Endothelial cell of umbilical vein (primary cell): ENCODE data around the gene ABTB2.

Experiments used
- CTCF ChIP-seq, 2 donors: IDR thresholded peaks; 1 replicate in 1 of 2; 2 replicates in 1 of 2; pipeline ENCODE4 v1.5.1; 2011; ENCODE audit warnings: low read length in 2 of 2, mild to moderate bottlenecking in 2 of 2, moderate library complexity in 2 of 2, control low read depth in 1 of 2, inconsistent platforms in 1 of 2, low read depth in 1 of 2; ENCODE audit not compliant: insufficient read depth in 1 of 2; ENCODE audit errors: extremely low read depth in 1 of 2
- EZH2 ChIP-seq: IDR thresholded peaks from 2 replicates; pipeline ENCODE4 v1.6.1; 2012; ENCODE audit warnings: borderline replicate concordance, low read depth, mild to moderate bottlenecking, moderate library complexity, low read length, inconsistent platforms; ENCODE audit not compliant: severe bottlenecking
- JUN ChIP-seq: IDR thresholded peaks from 2 replicates; pipeline ENCODE4 v1.6.1; 2011; ENCODE audit warnings: borderline replicate concordance, low read depth; ENCODE audit not compliant: insufficient read length, insufficient read depth
- POLR2A ChIP-seq: IDR thresholded peaks from 2 replicates; pipeline ENCODE4 v1.6.1; 2012; ENCODE audit warnings: low read depth, mild to moderate bottlenecking, control low read depth, low read length
- POLR2AphosphoS5 ChIP-seq: IDR thresholded peaks from 2 replicates; pipeline ENCODE4 v1.6.1; 2012; ENCODE audit warnings: low read depth, mild to moderate bottlenecking, control low read depth, low read length, moderate library complexity; ENCODE audit not compliant: insufficient read depth
- TF ChIP-seq, protein P1 (sequence below): IDR thresholded peaks from 2 replicates; pipeline ENCODE4 v1.6.1; 2011; ENCODE audit not compliant: insufficient read depth, insufficient read length

DNA sequence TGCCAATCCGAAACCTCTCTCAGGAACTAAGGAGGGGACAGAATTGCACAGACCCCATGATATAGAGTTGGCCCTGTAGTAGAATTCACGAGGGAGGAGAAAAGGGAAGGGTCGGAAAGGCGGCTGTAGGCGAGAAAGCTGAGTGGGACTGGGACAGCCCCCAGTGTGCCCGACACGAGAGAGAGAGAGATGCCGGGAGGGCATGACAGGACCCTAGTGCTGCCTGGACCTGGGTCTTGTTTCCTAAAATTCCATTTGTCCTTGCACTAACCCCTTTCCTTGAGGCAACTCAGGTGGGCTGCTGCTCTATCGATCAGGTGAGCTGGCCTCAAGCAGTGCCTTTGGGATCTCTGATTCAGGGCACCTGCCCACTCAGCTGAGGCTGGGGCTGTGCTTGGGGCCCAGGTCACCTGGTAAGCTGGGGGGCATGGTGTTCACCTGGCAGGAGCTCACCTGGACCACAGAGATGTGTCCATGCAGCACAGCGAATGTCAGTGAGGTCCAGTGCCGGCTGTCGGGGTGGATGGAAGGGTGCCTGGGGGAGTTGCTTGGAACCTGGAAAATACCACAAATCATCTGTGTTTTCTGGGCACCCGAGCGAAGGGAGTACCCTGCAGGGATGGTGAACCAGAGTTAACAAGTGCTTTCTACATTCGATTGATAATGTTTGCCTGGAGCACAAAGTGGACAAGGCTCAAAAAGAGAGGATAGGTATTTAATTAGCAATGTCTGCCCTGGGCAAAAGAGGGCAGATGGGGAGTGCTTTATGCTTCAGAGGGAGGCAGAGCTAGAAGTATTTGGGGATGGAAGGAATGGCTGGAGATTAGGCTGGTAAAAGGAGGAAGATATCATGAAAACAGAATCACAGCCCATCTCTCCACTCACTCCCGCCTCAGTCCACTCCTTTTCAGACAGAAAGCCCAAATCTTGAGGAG lies 190.7 kb downstream of the ABTB2 start:
- no peak for TF ChIP-seq POLR2A
- TF ChIP-seq CTCF (IDR thresholded peaks at IDR 0.05; ENCODE audit: extremely low read depth in 1 of 2, insufficient read depth in 1 of 2, low read depth in 1 of 2, low read length in 2 of 2): no peak
- TF ChIP-seq EZH2: no peak
- TF ChIP-seq, protein P1, sequence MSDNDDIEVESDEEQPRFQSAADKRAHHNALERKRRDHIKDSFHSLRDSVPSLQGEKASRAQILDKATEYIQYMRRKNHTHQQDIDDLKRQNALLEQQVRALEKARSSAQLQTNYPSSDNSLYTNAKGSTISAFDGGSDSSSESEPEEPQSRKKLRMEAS: no peak
- no peak for TF ChIP-seq POLR2AphosphoS5
- TF ChIP-seq JUN: no peak
